ENCODE results near the gene MRPS15.

The MRPS15 gene

GRCh38 chr1:36419569-36419968, 44.6 kb downstream of the MRPS15 start:
- no peak for DNase-seq (ENCODE audit: low read depth)

GRCh38 chr1:36419140-36419539, 45.0 kb downstream of the MRPS15 start:
- no peak for DNase-seq (ENCODE audit: low read depth)

GRCh38 chr1:36417931-36418330, 46.3 kb downstream of the MRPS15 start:
- DNase-seq (ENCODE audit: low read depth): no peak

- no peak for DNase-seq (ENCODE audit: low read depth)
Measured at GRCh38 chr1:36415661-36416326, 48.4 kb downstream of the MRPS15 start.

- no peak for DNase-seq (ENCODE audit: low read depth)
Measured at GRCh38 chr1:36414384-36414783, 49.8 kb downstream of the MRPS15 start.

- no peak for DNase-seq (ENCODE audit: low read depth)
Measured at GRCh38 chr1:36411674-36412648, 52.2 kb downstream of the MRPS15 start.

GRCh38 chr1:36408479-36408878, 55.7 kb downstream of the MRPS15 start:
- no peak for DNase-seq (ENCODE audit: low read depth)

- no peak for DNase-seq (ENCODE audit: low read depth)
Measured at GRCh38 chr1:36406440-36406839, 57.7 kb downstream of the MRPS15 start.
